Caco-2 (cell line): Measurements from ENCODE around the gene GPR162. TPM values are rescaled to one million over a fixed set of nuclear protein-coding genes. Genes with fewer than 3 reads are reported as not detected.

Source experiments
- BruUV-seq: library from RNA; stranded (reverse); fragments of 400-500 nt; replicated peaks from 2 replicates; lab custom pipeline; 2021; lab: Mats Ljungman, UMichigan
- CTCF ChIA-PET: fragments of 300-600 bp; sonication (Branson Sonifier 250); formaldehyde crosslinking; loops from one replicate; lab custom pipeline; 2022; ENCODE audit warnings: antibody characterized with exemption; lab: Charles Lee
- POLR2A ChIA-PET: fragments of 300-600 bp; sonication (Branson Sonifier 250); formaldehyde crosslinking; loops from one replicate; lab custom pipeline; 2022; ENCODE audit warnings: antibody characterized with exemption; lab: Charles Lee
- DNase-seq, 2 experiments: peaks; one replicate each; pipeline versions ENCODE4 v3.0.0 to v3.0.0-alpha.2; 2020 to 2022
- H3K27me3 ChIP-seq: replicated peaks from 2 replicates; pipeline ENCODE4 v1.6.0; 2011; ENCODE audit warnings: low read length; ENCODE audit not compliant: control insufficient read depth, insufficient read depth
- H3K36me3 ChIP-seq: 2 replicates; pipeline ENCODE4 v1.5.1; 2011; ENCODE audit warnings: low read length; ENCODE audit not compliant: control insufficient read depth, insufficient read depth
- H3K4me1 ChIP-seq: fragments of 250-450 bp; sonication (Bioruptor Pico); 2 replicates; pipeline ENCODE4 v1.5.1; 2020; ENCODE audit warnings: mild to moderate bottlenecking
- H3K4me3 ChIP-seq: 2 replicates; pipeline ENCODE4 v1.5.1; 2011; ENCODE audit warnings: low read depth, mild to moderate bottlenecking, control low read depth, low read length
- H3K9me3 ChIP-seq: fragments of 250-450 bp; sonication (Bioruptor Pico); 2 replicates; pipeline ENCODE4 v1.5.1; 2020; ENCODE audit warnings: mild to moderate bottlenecking, moderate library complexity
- H3K27ac Mint-ChIP-seq: one replicate; pipeline ENCODE4 v1.8.0; 2022; ENCODE audit warnings: mixed read lengths; ENCODE audit not compliant: unreplicated experiment
- H3K27me3 Mint-ChIP-seq: one replicate; pipeline ENCODE4 v1.8.0; 2022; ENCODE audit warnings: mixed read lengths; ENCODE audit not compliant: insufficient read depth, unreplicated experiment
- H3K36me3 Mint-ChIP-seq: one replicate; pipeline ENCODE4 v1.8.0; 2022; ENCODE audit warnings: mild to moderate bottlenecking, mixed read lengths; ENCODE audit not compliant: insufficient read depth, unreplicated experiment
- H3K4me1 Mint-ChIP-seq: one replicate; pipeline ENCODE4 v1.8.0; 2022; ENCODE audit warnings: low read depth, mixed read lengths; ENCODE audit not compliant: unreplicated experiment
- H3K4me3 Mint-ChIP-seq: one replicate; pipeline ENCODE4 v1.8.0; 2022; ENCODE audit warnings: mild to moderate bottlenecking, moderate library complexity, mixed read lengths; ENCODE audit not compliant: unreplicated experiment
- H3K9me3 Mint-ChIP-seq: one replicate; pipeline ENCODE4 v1.8.0; 2022; ENCODE audit warnings: mixed read lengths; ENCODE audit not compliant: unreplicated experiment
- intact Hi-C: fragments of 100-400 bp; cut with micrococcal nuclease; formaldehyde crosslinking; loops from one replicate; pipeline ENCODE4 v1.10.0; 2022; ENCODE audit not compliant: unreplicated experiment
- total RNA-seq: library from RNA; stranded (reverse); gene quantifications from 2 replicates; pipeline ENCODE4 v1.2.3, GENCODE V29; 2022
- TF ChIP-seq, protein P1 (sequence below), 2 experiments: fragments of 200-600 bp in 1 of 2; IDR thresholded peaks; 1 replicate in 1 of 2; 2 replicates in 1 of 2; pipeline versions ENCODE4 v1.5.1 to v1.8.0; 2011 to 2022; ENCODE audit warnings: antibody characterized with exemption in 1 of 2, control low read depth in 1 of 2, inconsistent platforms in 1 of 2, low read depth in 1 of 2, low read length in 1 of 2, mild to moderate bottlenecking in 1 of 2, moderate library complexity in 1 of 2; ENCODE audit not compliant: insufficient read depth in 1 of 2, severe bottlenecking in 1 of 2, unreplicated experiment in 1 of 2

GPR162 gene
- total RNA-seq, 1 experiment from 2014 or later = 1.2 TPM

DNA sequence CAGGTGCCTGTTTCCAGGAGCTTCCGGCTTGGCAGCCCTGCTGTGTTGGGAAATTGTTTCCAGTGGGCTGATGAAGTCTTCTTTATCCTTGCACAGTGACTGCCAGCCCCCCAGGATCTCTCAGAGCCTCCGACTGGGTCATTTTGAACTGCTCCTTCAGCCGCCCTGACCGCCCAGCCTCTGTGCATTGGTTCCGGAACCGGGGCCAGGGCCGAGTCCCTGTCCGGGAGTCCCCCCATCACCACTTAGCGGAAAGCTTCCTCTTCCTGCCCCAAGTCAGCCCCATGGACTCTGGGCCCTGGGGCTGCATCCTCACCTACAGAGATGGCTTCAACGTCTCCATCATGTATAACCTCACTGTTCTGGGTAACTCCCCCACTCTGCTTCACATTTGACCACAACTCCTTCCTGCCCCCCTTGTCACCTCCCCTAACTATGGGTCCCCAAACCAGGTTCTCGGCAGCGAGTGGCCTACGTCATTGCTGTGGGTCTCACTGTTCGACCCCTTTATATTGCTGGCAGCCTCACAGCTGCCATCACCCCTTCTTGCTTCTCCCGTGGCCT lies 47.0 kb upstream of the GPR162 start:
- no peak for DNase-seq
- ChIA-PET CTCF (interaction anchor here (1.8 to 2.2 kb wide), 2 partner anchors 8 to 21 kb away, joined by 9 to 10 read pairs; partner anchors contain the start of genes MLF2 and PTMS), POLR2A (interaction anchor here (1.4 kb wide), 1 partner anchor 8 kb away, joined by 8 read pairs; the partner anchor contains the start of gene PTMS)
- H3K4me3 Mint-ChIP-seq = no peak overlapping the region
- H3K4me1 Mint-ChIP-seq = peaks cover 47% of the 10 kb centered on the region
- no TSS peak for BruUV-seq
- no peaks in the 10 kb centered on the region for H3K27me3 Mint-ChIP-seq
- no peaks in the 10 kb centered on the region for H3K9me3 ChIP-seq
- no peak overlapping the region for H3K4me3 ChIP-seq
- H3K9me3 Mint-ChIP-seq = no peaks in the 10 kb centered on the region
- peaks cover 10% of the 10 kb centered on the region; the same call in 1 of the 2 replicates for H3K36me3 ChIP-seq
- intact Hi-C loops = loop anchor here (5.0 kb wide), 2 partner anchors 52 to 207 kb away; partner anchors contain the start of genes COPS7A and NOP2
- TF ChIP-seq, protein P1, sequence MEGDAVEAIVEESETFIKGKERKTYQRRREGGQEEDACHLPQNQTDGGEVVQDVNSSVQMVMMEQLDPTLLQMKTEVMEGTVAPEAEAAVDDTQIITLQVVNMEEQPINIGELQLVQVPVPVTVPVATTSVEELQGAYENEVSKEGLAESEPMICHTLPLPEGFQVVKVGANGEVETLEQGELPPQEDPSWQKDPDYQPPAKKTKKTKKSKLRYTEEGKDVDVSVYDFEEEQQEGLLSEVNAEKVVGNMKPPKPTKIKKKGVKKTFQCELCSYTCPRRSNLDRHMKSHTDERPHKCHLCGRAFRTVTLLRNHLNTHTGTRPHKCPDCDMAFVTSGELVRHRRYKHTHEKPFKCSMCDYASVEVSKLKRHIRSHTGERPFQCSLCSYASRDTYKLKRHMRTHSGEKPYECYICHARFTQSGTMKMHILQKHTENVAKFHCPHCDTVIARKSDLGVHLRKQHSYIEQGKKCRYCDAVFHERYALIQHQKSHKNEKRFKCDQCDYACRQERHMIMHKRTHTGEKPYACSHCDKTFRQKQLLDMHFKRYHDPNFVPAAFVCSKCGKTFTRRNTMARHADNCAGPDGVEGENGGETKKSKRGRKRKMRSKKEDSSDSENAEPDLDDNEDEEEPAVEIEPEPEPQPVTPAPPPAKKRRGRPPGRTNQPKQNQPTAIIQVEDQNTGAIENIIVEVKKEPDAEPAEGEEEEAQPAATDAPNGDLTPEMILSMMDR (IDR thresholded peaks at IDR 0.05; ENCODE audit: insufficient read depth in 1 of 2, low read depth in 1 of 2, low read length in 1 of 2, severe bottlenecking in 1 of 2, unreplicated experiment in 1 of 2) = no peak
- H3K36me3 Mint-ChIP-seq = no peaks in the 10 kb centered on the region
- H3K27me3 ChIP-seq = no peaks in the 10 kb centered on the region
- peak overlapping the region; percentile 5 for H3K27ac Mint-ChIP-seq
- H3K4me1 ChIP-seq = peaks cover 26% of the 10 kb centered on the region

DNA sequence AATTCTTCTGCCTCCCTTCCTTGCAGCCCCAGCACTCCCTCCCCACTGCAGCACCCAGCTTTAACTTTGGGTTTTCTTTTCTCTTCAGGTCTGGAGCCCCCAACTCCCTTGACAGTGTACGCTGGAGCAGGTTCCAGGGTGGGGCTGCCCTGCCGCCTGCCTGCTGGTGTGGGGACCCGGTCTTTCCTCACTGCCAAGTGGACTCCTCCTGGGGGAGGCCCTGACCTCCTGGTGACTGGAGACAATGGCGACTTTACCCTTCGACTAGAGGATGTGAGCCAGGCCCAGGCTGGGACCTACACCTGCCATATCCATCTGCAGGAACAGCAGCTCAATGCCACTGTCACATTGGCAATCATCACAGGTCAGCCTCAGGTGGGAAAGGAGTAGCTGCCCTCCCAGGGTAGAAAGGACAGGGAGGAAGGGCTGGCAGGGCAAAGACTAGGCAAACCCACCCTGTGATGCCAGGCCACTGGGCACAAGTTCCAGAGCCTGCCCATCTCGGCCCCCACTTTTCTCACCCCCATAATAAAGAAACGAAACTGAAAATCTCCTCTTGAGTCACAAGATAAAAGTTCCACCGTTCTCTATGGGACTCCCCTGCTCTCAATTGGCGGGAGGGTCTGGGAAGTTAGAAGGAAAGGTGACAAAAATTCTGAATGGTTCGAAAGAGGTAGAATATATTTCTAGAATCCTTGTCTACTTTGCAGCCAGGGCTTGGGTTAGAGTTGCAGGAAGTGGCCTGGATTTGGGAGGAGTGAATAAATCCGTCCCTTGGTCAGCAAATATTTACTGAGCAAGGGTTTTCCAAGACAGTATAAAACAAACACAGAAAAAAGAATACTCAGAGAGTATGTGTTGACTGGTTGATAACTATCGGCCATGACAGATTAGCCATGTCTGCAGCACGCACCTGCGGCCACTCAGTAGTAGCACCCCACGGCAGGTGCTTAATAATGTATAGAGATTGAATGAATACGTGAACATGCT lies 46.1 kb upstream of the GPR162 start:
- no peaks in the 10 kb centered on the region for H3K36me3 Mint-ChIP-seq
- H3K27me3 Mint-ChIP-seq = no peaks in the 10 kb centered on the region
- ChIA-PET CTCF (interaction anchor here (1.8 to 2.2 kb wide), 2 partner anchors 9 to 22 kb away, joined by 9 to 10 read pairs; partner anchors contain the start of genes MLF2 and PTMS), POLR2A (interaction anchor here (1.4 kb wide), 1 partner anchor 9 kb away, joined by 8 read pairs; the partner anchor contains the start of gene PTMS)
- H3K27ac Mint-ChIP-seq = peak overlapping the region; percentile 5
- Histone ChIP-seq H3K27me3 (no peaks in the 10 kb centered on the region), H3K36me3 (peaks cover 9% of the 10 kb centered on the region; the same call in 1 of the 2 replicates), H3K4me3 (no peak overlapping the region), H3K9me3 (no peaks in the 10 kb centered on the region), H3K4me1 (peaks cover 31% of the 10 kb centered on the region)
- no TSS peak for BruUV-seq
- intact Hi-C loops = loop anchor here (5.0 kb wide), 2 partner anchors 53 to 208 kb away; partner anchors contain the start of genes COPS7A and NOP2
- peak overlapping the region; percentile 0 for H3K4me3 Mint-ChIP-seq
- TF ChIP-seq, protein P1 (IDR thresholded peaks at IDR 0.05; ENCODE audit: insufficient read depth in 1 of 2, low read depth in 1 of 2, low read length in 1 of 2, severe bottlenecking in 1 of 2, unreplicated experiment in 1 of 2) = no peak
- peak in 1 of 2 experiments; percentile 39 for DNase-seq
- peaks cover 49% of the 10 kb centered on the region for H3K4me1 Mint-ChIP-seq
- H3K9me3 Mint-ChIP-seq = no peaks in the 10 kb centered on the region
